Endothelial cell of umbilical vein (primary cell): ENCODE results near the gene ARG2. TPM values are rescaled to one million over a fixed set of nuclear protein-coding genes. Genes with fewer than 3 reads are reported as not detected.

Source experiments
- BruUV-seq: library from RNA; stranded (reverse); fragments of 400-500 nt; replicated peaks from 2 replicates; lab custom pipeline; 2021; lab: Mats Ljungman, UMichigan
- CTCF ChIA-PET: fragments of 300-600, 350-600 bp; sonication (Branson Sonifier 250); formaldehyde crosslinking; loops from one replicate; lab custom pipeline; 2021; ENCODE audit warnings: antibody characterized with exemption, inconsistent platforms; lab: Charles Lee
- POLR2A ChIA-PET: fragments of 300-600, 350-600 bp; sonication (Branson Sonifier 250); formaldehyde crosslinking; loops from one replicate; lab custom pipeline; 2021; ENCODE audit warnings: antibody characterized with exemption, inconsistent platforms; lab: Charles Lee
- DNase-seq: peaks from one replicate; pipeline ENCODE4 v3.0.0-alpha.2; 2011; ENCODE audit warnings: low read depth, low spot score
- FAIRE-seq: peaks from 2 replicates; lab custom pipeline; 2011; peaks lifted over from hg19 to GRCh38; lab: Jason Lieb, UNC
- H2AFZ ChIP-seq: 2 replicates; pipeline ENCODE4 v1.6.0; 2012; ENCODE audit warnings: low read depth, low read length, control low read depth, inconsistent platforms
- H3K27ac ChIP-seq: 2 replicates; pipeline ENCODE4 v1.5.1; 2011; ENCODE audit warnings: low read depth, mild to moderate bottlenecking, control low read depth, low read length, moderate library complexity; ENCODE audit not compliant: insufficient read depth
- H3K27me3 ChIP-seq, 2 experiments: 2 replicates each; pipeline versions ENCODE4 v1.6.0 to v1.6.1; 2011; ENCODE audit warnings: low read length in 2 of 2, mixed read lengths in 1 of 2; ENCODE audit not compliant: control insufficient read depth in 2 of 2, insufficient read depth in 2 of 2
- H3K36me3 ChIP-seq, 2 experiments: 2 replicates in 1 of 2; 3 replicates in 1 of 2; pipeline ENCODE4 v1.5.1; 2011; ENCODE audit warnings: low read length in 2 of 2, mild to moderate bottlenecking in 1 of 2, moderate library complexity in 1 of 2; ENCODE audit not compliant: control insufficient read depth in 2 of 2, insufficient read depth in 2 of 2; ENCODE audit errors: extremely low read depth in 1 of 2
- H3K4me1 ChIP-seq: 3 replicates; pipeline ENCODE4 v1.5.1; 2011; ENCODE audit warnings: mild to moderate bottlenecking, low read length; ENCODE audit not compliant: control insufficient read depth, insufficient read depth; ENCODE audit errors: extremely low read depth
- H3K4me2 ChIP-seq: 2 replicates; pipeline ENCODE4 v1.6.1; 2011; ENCODE audit warnings: low read length, control low read depth, mixed read lengths; ENCODE audit not compliant: insufficient read depth
- H3K4me3 ChIP-seq, 3 experiments: fragments of 200-600 bp in 1 of 3; sonication (generic), shearing (Covaris generic) in 1 of 3; replicated peaks in 1 of 3; 2 replicates each; pipeline ENCODE4 v1.5.1; 2011 to 2016; ENCODE audit warnings: control low read depth in 3 of 3, low read length in 3 of 3, mild to moderate bottlenecking in 2 of 3, inconsistent platforms in 1 of 3, low read depth in 1 of 3, moderate library complexity in 1 of 3; ENCODE audit not compliant: insufficient read depth in 1 of 3
- H3K79me2 ChIP-seq: 2 replicates; pipeline ENCODE4 v1.6.0; 2012; ENCODE audit warnings: low read length, inconsistent platforms; ENCODE audit not compliant: control insufficient read depth, insufficient read depth
- H3K9ac ChIP-seq: replicated peaks from 2 replicates; pipeline ENCODE3; 2011; ENCODE audit warnings: low read length, control low read depth; ENCODE audit not compliant: insufficient read depth; ENCODE audit errors: extremely low read depth
- H3K9me1 ChIP-seq: replicated peaks from 3 replicates; pipeline ENCODE4 v1.6.0; 2011; ENCODE audit warnings: mild to moderate bottlenecking, low read length; ENCODE audit not compliant: control insufficient read depth, insufficient read depth; ENCODE audit errors: extremely low read depth
- H3K9me3 ChIP-seq: replicated peaks from 2 replicates; pipeline ENCODE4 v1.5.1; 2012; ENCODE audit warnings: low read length, inconsistent platforms; ENCODE audit not compliant: control insufficient read depth, insufficient read depth
- H4K20me1 ChIP-seq: replicated peaks from 2 replicates; pipeline ENCODE3; 2011; ENCODE audit warnings: mild to moderate bottlenecking, low read length; ENCODE audit not compliant: control insufficient read depth, insufficient read depth; ENCODE audit errors: extremely low read depth
- EZH2 ChIP-seq: IDR thresholded peaks from 2 replicates; pipeline ENCODE4 v1.6.1; 2012; ENCODE audit warnings: borderline replicate concordance, low read depth, mild to moderate bottlenecking, moderate library complexity, low read length, inconsistent platforms; ENCODE audit not compliant: severe bottlenecking
- FOS ChIP-seq: IDR thresholded peaks from 2 replicates; pipeline ENCODE4 v1.6.1; 2011; ENCODE audit warnings: mild to moderate bottlenecking, low read length, moderate library complexity, borderline replicate concordance; ENCODE audit not compliant: insufficient read depth
- GATA2 ChIP-seq: IDR thresholded peaks from 2 replicates; pipeline ENCODE4 v1.7.0; 2011; ENCODE audit warnings: low read depth, mild to moderate bottlenecking, moderate library complexity, mixed read lengths, low read length; ENCODE audit not compliant: insufficient read length, insufficient read depth
- JUN ChIP-seq: IDR thresholded peaks from 2 replicates; pipeline ENCODE4 v1.6.1; 2011; ENCODE audit warnings: borderline replicate concordance, low read depth; ENCODE audit not compliant: insufficient read length, insufficient read depth
- MAX ChIP-seq: IDR thresholded peaks from 2 replicates; pipeline ENCODE4 v1.6.1; 2011; ENCODE audit not compliant: insufficient read depth, insufficient read length
- MYC ChIP-seq: IDR thresholded peaks from one replicate; pipeline ENCODE4 v1.6.1; 2011; ENCODE audit warnings: mild to moderate bottlenecking, low read depth, low read length
- POLR2A ChIP-seq: IDR thresholded peaks from 2 replicates; pipeline ENCODE4 v1.6.1; 2012; ENCODE audit warnings: low read depth, mild to moderate bottlenecking, control low read depth, low read length
- POLR2AphosphoS5 ChIP-seq: IDR thresholded peaks from 2 replicates; pipeline ENCODE4 v1.6.1; 2012; ENCODE audit warnings: low read depth, mild to moderate bottlenecking, control low read depth, low read length, moderate library complexity; ENCODE audit not compliant: insufficient read depth
- dilution Hi-C: fragments of 300-500 bp; cut with MboI; formaldehyde crosslinking; loops from one replicate; pipeline ENCODE4 v1.15.0; 2019; ENCODE audit warnings: low sequenced_read_pairs; ENCODE audit not compliant: extremely low pct_ligation_motif_present
- intact Hi-C: fragments of 100-400 bp; cut with micrococcal nuclease; formaldehyde crosslinking; loops from one replicate; pipeline ENCODE4 v1.10.0; 2022
- polyA plus RNA-seq, 4 experiments: library from polyadenylated mRNA; depleted of rRNA in 3 of 4; stranded (reverse) in 3 of 4; unstranded in 1 of 4; fragments of >200 nt; gene quantifications; 2 replicates each; pipeline versions ENCODE4 v1.2.1 to v1.2.3, GENCODE V29; 2011 to 2012; ENCODE audit warnings: missing spikeins in 1 of 4
- total RNA-seq: library from RNA; stranded (reverse); gene quantifications from 2 replicates; pipeline ENCODE4 v1.2.3, GENCODE V29; 2021
- TF ChIP-seq, protein P1 (sequence below), 2 donors: IDR thresholded peaks; 1 replicate in 1 of 2; 2 replicates in 1 of 2; pipeline ENCODE4 v1.5.1; 2011; ENCODE audit warnings: low read length in 2 of 2, mild to moderate bottlenecking in 2 of 2, moderate library complexity in 2 of 2, control low read depth in 1 of 2, inconsistent platforms in 1 of 2, low read depth in 1 of 2; ENCODE audit not compliant: insufficient read depth in 1 of 2; ENCODE audit errors: extremely low read depth in 1 of 2

The ARG2 gene
- total and polyA plus RNA-seq, 2 donors (not counting 3 experiments of a cell fraction or from before 2014, with no cell fraction given), result 16.6 to 22.5 TPM

GRCh38 chr14:67694791-67695393, 75.2 kb downstream of the ARG2 start:
- TSS peak; percentile 100 for BruUV-seq
- H3K4me1 ChIP-seq, result peaks cover 10% of the 10 kb centered on the region
- H3K4me3 ChIP-seq, result peak overlapping the region; percentile 77 to 87 (median 78)
- no peaks in the 10 kb centered on the region for H4K20me1 ChIP-seq
- H3K4me2 ChIP-seq, result peak overlapping the region; percentile 56
- FAIRE-seq (peak; percentile 94), DNase-seq (peak; percentile 90)
- no peaks in the 10 kb centered on the region for H3K9me1 ChIP-seq
- peak overlapping the region; percentile 61 for H3K27ac ChIP-seq
- POLR2A ChIA-PET, result interaction anchor here (1.0 to 1.1 kb wide), 2 partner anchors 28 to 335 kb away, joined by 3 to 4 read pairs; partner anchors contain the start of gene ATP6V1D
- CTCF ChIA-PET, result interaction anchor here (0.9 to 5.8 kb wide), 14 partner anchors 8 to 1335 kb away, joined by 3 to 61 read pairs (median 6); partner anchors contain the start of genes ATP6V1D and EIF2S1
- intact Hi-C loops, result loop anchor here (1.0 kb wide), 5 partner anchors 21 to 336 kb away; partner anchors contain the start of genes ARG2, ATP6V1D and VTI1B
- H3K9ac ChIP-seq, result peak overlapping the region; percentile 79
- H3K79me2 ChIP-seq, result peaks cover 39% of the 10 kb centered on the region
- peak overlapping the region; percentile 29 for H2AFZ ChIP-seq
- H3K27me3 ChIP-seq, result no peaks in the 10 kb centered on the region
- TF ChIP-seq MAX, result no peak
- H3K36me3 ChIP-seq, result peaks cover 17 to 21% of the 10 kb centered on the region in 2 experiments
- H3K9me3 ChIP-seq, result no peaks in the 10 kb centered on the region
- dilution Hi-C loops, result no loop called here

- H3K36me3 ChIP-seq, result peaks cover 11 to 17% of the 10 kb centered on the region in 2 experiments
- H3K9me1 ChIP-seq, result no peaks in the 10 kb centered on the region
- H3K27ac ChIP-seq, result peak within 1 kb of the TSS; percentile 61
- H3K9ac ChIP-seq, result peak within 1 kb of the TSS; percentile 79
- H3K4me3 ChIP-seq, result peak within 1 kb of the TSS; percentile 77 to 87 (median 78)
- dilution Hi-C loops (no loop called here), intact Hi-C loops (loop anchor here (1.0 kb wide), 4 partner anchors 21 to 336 kb away; partner anchors contain the start of genes ARG2, ATP6V1D and VTI1B)
- no peaks in the 10 kb centered on the region for H3K27me3 ChIP-seq
- peaks cover 39% of the 10 kb centered on the region for H3K79me2 ChIP-seq
- H4K20me1 ChIP-seq, result no peaks in the 10 kb centered on the region
- H3K9me3 ChIP-seq, result no peaks in the 10 kb centered on the region
- TSS peak; percentile 77 for BruUV-seq
- H2AFZ ChIP-seq, result peak within 1 kb of the TSS; percentile 61
- DNase-seq (peak; percentile 89), FAIRE-seq (peak; percentile 95)
- TF ChIP-seq POLR2A (peak; percentile 94), POLR2AphosphoS5 (peak; percentile 86), FOS (no peak), MAX (no peak), MYC (peak; percentile 44), GATA2 (no peak), JUN (no peak), EZH2 (no peak)
- TF ChIP-seq, protein P1, sequence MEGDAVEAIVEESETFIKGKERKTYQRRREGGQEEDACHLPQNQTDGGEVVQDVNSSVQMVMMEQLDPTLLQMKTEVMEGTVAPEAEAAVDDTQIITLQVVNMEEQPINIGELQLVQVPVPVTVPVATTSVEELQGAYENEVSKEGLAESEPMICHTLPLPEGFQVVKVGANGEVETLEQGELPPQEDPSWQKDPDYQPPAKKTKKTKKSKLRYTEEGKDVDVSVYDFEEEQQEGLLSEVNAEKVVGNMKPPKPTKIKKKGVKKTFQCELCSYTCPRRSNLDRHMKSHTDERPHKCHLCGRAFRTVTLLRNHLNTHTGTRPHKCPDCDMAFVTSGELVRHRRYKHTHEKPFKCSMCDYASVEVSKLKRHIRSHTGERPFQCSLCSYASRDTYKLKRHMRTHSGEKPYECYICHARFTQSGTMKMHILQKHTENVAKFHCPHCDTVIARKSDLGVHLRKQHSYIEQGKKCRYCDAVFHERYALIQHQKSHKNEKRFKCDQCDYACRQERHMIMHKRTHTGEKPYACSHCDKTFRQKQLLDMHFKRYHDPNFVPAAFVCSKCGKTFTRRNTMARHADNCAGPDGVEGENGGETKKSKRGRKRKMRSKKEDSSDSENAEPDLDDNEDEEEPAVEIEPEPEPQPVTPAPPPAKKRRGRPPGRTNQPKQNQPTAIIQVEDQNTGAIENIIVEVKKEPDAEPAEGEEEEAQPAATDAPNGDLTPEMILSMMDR (IDR thresholded peaks at IDR 0.05; ENCODE audit: extremely low read depth in 1 of 2, insufficient read depth in 1 of 2, low read depth in 1 of 2, low read length in 2 of 2), result no peak
- ChIA-PET POLR2A (interaction anchor here (0.7 to 1.1 kb wide), 4 partner anchors 9 to 336 kb away, joined by 3 to 6 read pairs (median 4); partner anchors contain the start of gene ATP6V1D), CTCF (interaction anchor here (0.6 to 5.8 kb wide), 15 partner anchors 9 to 1336 kb away, joined by 3 to 61 read pairs (median 5); partner anchors contain the start of genes ATP6V1D and EIF2S1)
- peak within 1 kb of the TSS; percentile 56 for H3K4me2 ChIP-seq
- peaks cover 10% of the 10 kb centered on the region for H3K4me1 ChIP-seq
Measured at GRCh38 chr14:67695394-67695949, 75.8 kb downstream of the ARG2 start, which contains the start of gene RDH11. TSS of gene RDH11 (minus strand) at chr14:67695764. CDS start at chr14:67695703, 61 bp downstream.
